ENCODE results near the gene PHYHD1. TPM values are rescaled to one million over a fixed set of nuclear protein-coding genes. Genes with fewer than 3 reads are reported as not detected.

The PHYHD1 gene
- total RNA-seq (2022; extraction: Qiagen RNA extraction; ENCODE audit: low read depth), result 0.17 TPM in 1 of 5 replicates, not detected in the others

DNA sequence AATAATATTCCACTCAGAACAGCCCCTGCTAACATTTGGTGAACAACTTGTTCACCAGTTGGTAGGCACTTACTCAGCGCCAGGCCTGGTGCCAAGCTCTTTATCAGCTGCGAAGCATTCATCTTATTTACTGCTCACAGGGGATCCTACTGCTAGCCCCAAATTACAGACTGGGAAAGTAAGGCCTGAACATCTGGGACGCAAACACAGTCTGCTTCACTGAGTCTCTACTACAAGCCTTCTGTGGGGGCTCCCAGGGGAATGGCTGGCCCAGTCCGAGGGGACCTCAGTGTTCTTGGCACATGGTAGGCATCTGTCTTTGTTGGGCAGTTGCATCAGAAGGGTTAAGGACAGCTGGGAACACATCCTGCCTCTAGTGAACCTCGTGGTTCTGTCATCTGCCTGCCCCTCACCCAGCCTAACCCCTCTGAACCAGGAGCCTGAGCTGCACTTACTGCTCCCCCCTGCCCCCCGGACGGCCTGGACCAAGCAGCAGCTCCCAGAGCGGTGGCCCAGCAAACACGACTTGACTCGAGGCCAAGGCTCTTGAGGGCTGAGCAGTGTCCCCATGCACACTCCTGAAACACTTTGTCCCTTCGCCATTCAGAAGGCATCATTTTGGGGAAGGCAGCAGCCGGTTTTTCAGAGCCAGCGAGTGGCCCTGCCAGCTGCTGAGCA lies at the start of gene PHYHD1:
Gene PHYHD1, plus strand, starts transcription at position 602 of the 678 bp plus-strand sequence. CDS start 1,342 bp downstream, outside the sequence.

DNA sequence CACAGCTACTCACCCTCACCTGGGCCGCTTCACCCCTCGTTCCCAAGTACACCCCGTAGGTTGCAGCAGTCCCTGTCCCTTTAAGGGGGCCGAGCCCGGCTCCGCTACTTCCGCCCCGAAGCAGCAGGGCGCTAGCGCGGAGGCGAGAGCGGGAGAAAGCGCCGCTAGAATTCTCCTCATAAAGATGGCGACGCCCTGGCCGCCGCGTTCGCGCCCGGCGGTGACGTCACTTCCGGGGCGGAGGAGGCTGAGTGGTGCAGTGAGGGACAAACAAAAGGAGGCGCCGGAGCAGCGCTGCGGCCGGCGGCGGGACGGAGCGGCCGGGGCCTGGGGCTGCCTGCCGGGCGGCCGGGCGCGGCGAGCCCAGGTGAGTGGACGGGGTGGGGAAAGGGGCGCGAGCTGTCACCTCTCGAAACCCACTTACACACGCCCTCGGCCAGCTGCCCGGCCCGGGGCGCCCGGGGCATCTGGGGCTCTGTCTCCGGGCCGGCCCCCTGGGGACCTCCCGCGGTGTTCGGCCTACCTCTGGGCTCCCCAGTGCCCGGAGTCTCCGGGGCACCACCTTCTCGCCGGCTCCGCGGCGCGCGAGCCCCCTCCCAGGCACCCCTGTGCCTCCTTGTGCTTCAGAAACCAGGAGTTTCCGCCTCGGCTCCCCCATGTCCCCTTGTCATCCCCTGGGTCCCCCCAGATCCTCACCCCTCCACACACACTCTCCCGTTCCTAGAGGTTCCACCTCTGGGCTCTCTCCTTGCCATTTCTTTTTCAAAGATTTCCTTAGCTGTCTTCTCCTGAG lies 38.7 kb upstream of the PHYHD1 start, which contains the start of the genes KYAT1 and LRRC8A:
Gene KYAT1, minus strand, starts transcription at position 67 of the 793 bp plus-strand sequence. CDS start 36,545 bp downstream, outside the sequence.
Gene LRRC8A, plus strand, starts transcription at position 250 of the 793 bp plus-strand sequence. CDS start 25,032 bp downstream, outside the sequence.

DNA sequence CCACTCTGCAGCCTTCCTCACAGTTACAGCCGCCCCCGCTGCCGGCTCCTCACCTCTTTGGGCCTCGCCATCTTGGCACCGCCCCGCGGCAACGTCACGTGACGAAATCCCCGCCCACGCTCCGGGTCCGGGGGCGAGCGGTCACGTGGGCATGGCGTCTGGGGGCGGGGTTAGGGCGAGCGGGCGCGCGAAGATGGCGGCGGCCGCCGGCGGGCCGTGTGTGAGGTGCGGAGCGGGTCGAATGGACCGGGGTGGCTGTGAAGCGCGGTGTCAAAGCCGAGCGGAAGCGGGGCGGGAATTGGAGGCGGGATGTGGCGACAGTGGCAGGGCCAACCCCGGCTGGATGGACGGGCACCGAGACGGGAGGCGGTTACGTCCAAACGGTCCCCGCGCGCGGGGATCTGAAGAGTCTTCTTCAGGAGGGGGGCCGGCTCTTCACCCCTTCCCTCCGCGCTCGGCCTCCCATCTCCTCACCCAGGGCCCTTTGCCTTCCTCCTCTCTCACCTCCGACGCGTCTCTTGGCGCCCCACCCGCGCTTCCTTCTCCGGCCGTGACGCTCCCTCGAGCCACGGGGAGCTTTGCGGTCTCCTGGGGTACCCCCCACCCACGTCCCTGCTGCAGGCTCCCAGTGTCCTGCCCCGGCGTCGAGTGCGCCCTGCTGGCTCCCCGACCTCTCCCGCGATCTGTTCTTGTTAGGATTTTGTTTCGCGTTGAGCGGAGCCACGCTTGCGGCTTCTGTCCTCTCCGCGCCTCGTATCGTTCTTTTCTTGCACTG lies 26.9 kb downstream of the PHYHD1 start, which contains the start of the genes DOLK and NUP188:
Gene DOLK, minus strand, starts transcription at position 77 of the 775 bp plus-strand sequence. CDS start 300 bp downstream, outside the sequence.
Gene NUP188, plus strand, starts transcription at position 173 of the 775 bp plus-strand sequence. Its CDS starts 21 bp downstream, at position 194.

Other genes with a start within 250 kb of the PHYHD1 start
- 434 to 477 TPM (median 439 TPM) in 5 replicates for gene SET, start 231.8 kb upstream of the PHYHD1 start, total RNA-seq (2022; extraction: Qiagen RNA extraction; ENCODE audit: low read depth)
- gene PKN3, start 218.5 kb upstream of the PHYHD1 start, total RNA-seq (2022; extraction: Qiagen RNA extraction; ENCODE audit: low read depth), result 13.6 to 18.9 TPM (median 15.3 TPM) in 5 replicates
- gene ZDHHC12, start 196.9 kb upstream of the PHYHD1 start, total RNA-seq (2022; extraction: Qiagen RNA extraction; ENCODE audit: low read depth), result 66.4 to 91.1 TPM (median 77.5 TPM) in 5 replicates
- gene ZER1, start 149.1 kb upstream of the PHYHD1 start, total RNA-seq (2022; extraction: Qiagen RNA extraction; ENCODE audit: low read depth), result 13.2 to 17.7 TPM (median 15.3 TPM) in 5 replicates
- gene TBC1D13, start 133.7 kb upstream of the PHYHD1 start, total RNA-seq (2022; extraction: Qiagen RNA extraction; ENCODE audit: low read depth), result 19.1 to 22.6 TPM (median 21.2 TPM) in 5 replicates
- gene ENDOG, start 102.5 kb upstream of the PHYHD1 start, total RNA-seq (2022; extraction: Qiagen RNA extraction; ENCODE audit: low read depth), result 13.9 to 28.9 TPM (median 26.9 TPM) in 5 replicates
- 18.9 to 46.7 TPM (median 43.2 TPM) in 5 replicates for gene SPOUT1, start 91.2 kb upstream of the PHYHD1 start, total RNA-seq (2022; extraction: Qiagen RNA extraction; ENCODE audit: low read depth)
- 7.5 to 10.3 TPM (median 8.9 TPM) in 5 replicates for gene KYAT1, start 39.0 kb upstream of the PHYHD1 start, total RNA-seq (2022; extraction: Qiagen RNA extraction; ENCODE audit: low read depth)
- 39.2 to 44.4 TPM (median 44.0 TPM) in 5 replicates for gene LRRC8A, start 38.8 kb upstream of the PHYHD1 start, total RNA-seq (2022; extraction: Qiagen RNA extraction; ENCODE audit: low read depth)
- gene DOLK, start 26.6 kb downstream of the PHYHD1 start, total RNA-seq (2022; extraction: Qiagen RNA extraction; ENCODE audit: low read depth), result 31.6 to 38.3 TPM (median 34.6 TPM) in 5 replicates
- gene NUP188, start 26.7 kb downstream of the PHYHD1 start, total RNA-seq (2022; extraction: Qiagen RNA extraction; ENCODE audit: low read depth), result 35.1 to 46.4 TPM (median 41.6 TPM) in 5 replicates
- gene SH3GLB2, start 107.3 kb downstream of the PHYHD1 start, total RNA-seq (2022; extraction: Qiagen RNA extraction; ENCODE audit: low read depth), result 36.9 to 52.6 TPM (median 49.2 TPM) in 5 replicates
- gene MIGA2, start 115.6 kb downstream of the PHYHD1 start, total RNA-seq (2022; extraction: Qiagen RNA extraction; ENCODE audit: low read depth), result 11.6 to 14.8 TPM (median 13.9 TPM) in 5 replicates
- 17.6 to 23.6 TPM (median 22.1 TPM) in 5 replicates for gene DOLPP1, start 160.1 kb downstream of the PHYHD1 start, total RNA-seq (2022; extraction: Qiagen RNA extraction; ENCODE audit: low read depth)
- 25.2 to 31.8 TPM (median 27.8 TPM) in 5 replicates for gene CRAT, start 189.8 kb downstream of the PHYHD1 start, total RNA-seq (2022; extraction: Qiagen RNA extraction; ENCODE audit: low read depth)
- 118 to 139 TPM (median 136 TPM) in 5 replicates for gene PTPA, start 190.4 kb downstream of the PHYHD1 start, total RNA-seq (2022; extraction: Qiagen RNA extraction; ENCODE audit: low read depth)